Measurements from ENCODE around the gene PROK1.
"Not testable (repeated sequence)": the region's sequence is repeated elsewhere in the genome, so short reads cannot be mapped to it uniquely, and the experiment has no call there.

Gene PROK1, protein sequence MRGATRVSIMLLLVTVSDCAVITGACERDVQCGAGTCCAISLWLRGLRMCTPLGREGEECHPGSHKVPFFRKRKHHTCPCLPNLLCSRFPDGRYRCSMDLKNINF

DNA sequence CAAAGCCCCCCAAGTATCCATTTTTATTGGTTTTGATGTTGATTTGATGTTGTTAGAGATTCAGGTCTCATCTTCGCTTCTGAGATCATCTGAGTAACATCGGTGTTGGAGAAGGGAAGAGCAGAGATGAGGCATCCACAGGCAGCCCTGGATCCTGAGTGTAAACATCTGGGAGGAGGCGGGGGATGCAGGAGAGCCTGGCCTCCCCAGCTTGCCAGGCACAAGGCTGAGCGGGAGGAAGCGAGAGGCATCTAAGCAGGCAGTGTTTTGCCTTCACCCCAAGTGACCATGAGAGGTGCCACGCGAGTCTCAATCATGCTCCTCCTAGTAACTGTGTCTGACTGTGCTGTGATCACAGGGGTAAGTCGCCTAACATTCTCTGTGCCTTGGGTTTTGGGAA lies at the start of gene PROK1:
Gene PROK1, plus strand, starts transcription at position 221 of the 400 bp plus-strand sequence. Its CDS starts 68 bp downstream, at position 289.
- Histone ChIP-seq H3K9me3 (ENCODE audit: control insufficient read depth, insufficient read depth, low read length) (no peaks in the 10 kb centered on the region), H3K36me3 (ENCODE audit: insufficient read depth, low read length) (no peaks in the 10 kb centered on the region), H3K9ac (ENCODE audit: low read depth, low read length) (no peak within 1 kb of the TSS), H3K4me1 (ENCODE audit: insufficient read depth, low read length) (peaks cover 11% of the 10 kb centered on the region)

DNA sequence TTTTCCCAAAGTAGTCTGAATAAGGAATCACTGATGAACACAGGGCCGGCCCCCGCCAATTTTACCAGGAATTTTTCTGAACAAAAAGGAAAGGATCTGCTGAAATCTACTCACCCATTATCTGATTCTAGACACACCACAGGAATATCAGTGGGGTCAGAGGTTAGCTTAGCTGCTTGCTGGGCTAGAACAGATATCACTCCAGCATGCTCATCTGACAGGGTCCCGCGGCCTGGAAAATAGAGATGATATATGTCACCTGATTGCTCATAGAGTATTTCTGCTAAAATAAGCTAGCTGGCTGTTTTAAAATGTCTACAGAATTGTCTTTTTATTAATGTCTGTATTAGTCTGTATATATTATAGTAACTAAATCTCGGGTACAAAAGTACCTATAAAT lies 47.1 kb upstream of the PROK1 start:
- Histone ChIP-seq H3K9ac (ENCODE audit: low read depth, low read length) (no peak overlapping the region), H3K4me1 (ENCODE audit: insufficient read depth, low read length) (no peaks in the 10 kb centered on the region), H3K36me3 (ENCODE audit: insufficient read depth, low read length) (peaks cover 21% of the 10 kb centered on the region), H3K9me3 (ENCODE audit: control insufficient read depth, insufficient read depth, low read length) (no peaks in the 10 kb centered on the region)

DNA sequence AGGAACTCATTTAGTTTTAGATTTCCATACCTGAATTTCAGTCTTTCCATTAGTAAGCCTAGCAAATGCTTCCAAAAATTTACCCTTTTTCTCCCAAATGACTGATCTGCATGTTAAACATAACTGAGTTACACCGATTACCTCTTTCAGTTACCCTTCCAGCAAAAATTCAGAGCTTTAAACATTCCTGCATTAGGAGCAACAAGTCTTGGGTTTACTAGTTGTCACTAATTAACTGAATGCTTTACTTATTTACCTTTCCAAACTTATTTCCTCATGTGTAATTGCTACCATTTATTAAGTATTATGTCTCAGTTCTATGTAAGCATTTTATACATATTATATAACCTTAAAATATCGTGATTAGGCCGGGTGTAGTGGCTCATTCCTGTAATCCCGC lies 46.5 kb upstream of the PROK1 start:
- H3K36me3 ChIP-seq (ENCODE audit: insufficient read depth, low read length) = peaks cover 21% of the 10 kb centered on the region
- no peak overlapping the region for H3K9ac ChIP-seq (ENCODE audit: low read depth, low read length)
- no peaks in the 10 kb centered on the region for H3K9me3 ChIP-seq (ENCODE audit: control insufficient read depth, insufficient read depth, low read length)
- no peaks in the 10 kb centered on the region for H3K4me1 ChIP-seq (ENCODE audit: insufficient read depth, low read length)

DNA sequence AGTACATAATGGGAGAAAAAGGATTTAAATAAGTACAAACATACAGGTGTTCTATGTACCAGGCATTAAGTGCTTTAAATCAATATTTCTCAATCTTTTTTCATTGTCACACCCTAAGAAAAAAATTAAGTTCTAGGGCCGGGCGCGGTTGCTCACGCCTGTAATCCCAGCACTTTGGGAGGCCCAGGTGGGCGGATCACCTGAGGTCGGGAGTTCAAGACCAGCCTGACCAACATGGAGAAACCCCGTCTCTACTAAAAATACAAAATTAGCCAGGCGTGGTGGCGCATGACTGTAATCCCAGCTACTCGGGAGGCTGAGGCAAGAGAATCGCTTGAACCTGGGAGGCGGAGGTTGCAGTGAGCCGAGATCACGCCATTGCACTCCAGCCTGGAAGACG lies 44.5 kb upstream of the PROK1 start:
- not testable (repeated sequence) for H3K9me3 ChIP-seq (ENCODE audit: control insufficient read depth, insufficient read depth, low read length); H3K4me1 ChIP-seq (ENCODE audit: insufficient read depth, low read length)
- peak overlapping the region; percentile 88; the same call in 1 of the 2 replicates for H3K9ac ChIP-seq (ENCODE audit: low read depth, low read length)
- H3K36me3 ChIP-seq (ENCODE audit: insufficient read depth, low read length) = peaks cover 10% of the 10 kb centered on the region

DNA sequence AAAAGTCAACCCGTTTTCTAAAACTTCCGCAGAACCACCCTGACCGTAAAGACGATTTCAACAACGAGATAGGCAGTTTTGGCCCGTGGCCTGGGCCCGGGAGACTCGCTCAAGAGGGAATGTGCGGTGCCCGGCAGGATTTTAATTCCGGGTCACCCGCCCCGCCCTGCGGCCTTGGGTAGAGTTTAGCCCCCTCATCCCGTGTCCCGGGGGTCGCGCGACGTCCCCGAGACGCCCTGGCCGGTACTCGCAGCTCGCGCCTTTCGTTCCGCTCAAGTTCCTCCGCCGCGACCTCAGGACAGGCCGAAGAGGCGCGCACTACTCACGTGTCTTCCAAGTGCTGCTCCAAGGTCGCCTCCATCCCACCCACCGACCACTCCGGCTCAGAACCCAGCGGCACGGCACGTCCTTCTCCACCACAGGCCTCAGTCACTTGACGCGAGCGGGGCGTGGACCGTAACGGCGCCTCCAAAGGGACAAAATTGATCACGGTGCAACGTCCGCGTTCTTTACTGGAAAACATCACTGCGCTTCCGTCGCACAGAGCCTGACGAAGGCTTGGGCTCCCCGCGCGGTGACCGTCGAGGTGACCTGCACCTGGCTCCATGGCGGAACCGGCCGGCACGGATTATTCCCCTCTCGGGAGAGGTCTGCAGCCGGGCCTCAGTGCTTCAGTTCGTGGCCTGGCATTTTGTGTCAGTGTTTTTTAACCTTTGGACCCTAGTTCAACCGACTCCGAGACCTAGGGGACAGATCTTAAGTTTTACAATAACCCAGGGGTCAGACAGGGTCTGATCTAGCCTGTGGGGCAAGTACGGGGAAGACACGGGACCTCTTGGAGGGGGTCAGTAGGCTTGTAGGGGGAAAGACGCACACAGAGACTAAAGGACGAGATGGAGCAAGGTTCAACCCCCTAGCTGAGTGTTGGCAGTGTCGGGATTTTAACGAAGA lies 43.4 kb upstream of the PROK1 start, which contains the start of gene LAMTOR5:
Gene LAMTOR5, minus strand, starts transcription at position 435 of the 951 bp plus-strand sequence. Its CDS starts 74 bp downstream, at position 361.
- H3K4me1 ChIP-seq (ENCODE audit: insufficient read depth, low read length) = no peaks in the 10 kb centered on the region
- no peaks in the 10 kb centered on the region for H3K9me3 ChIP-seq (ENCODE audit: control insufficient read depth, insufficient read depth, low read length)
- peak within 1 kb of the TSS; percentile 88 for H3K9ac ChIP-seq (ENCODE audit: low read depth, low read length)
- peaks cover 9% of the 10 kb centered on the region for H3K36me3 ChIP-seq (ENCODE audit: insufficient read depth, low read length)

DNA sequence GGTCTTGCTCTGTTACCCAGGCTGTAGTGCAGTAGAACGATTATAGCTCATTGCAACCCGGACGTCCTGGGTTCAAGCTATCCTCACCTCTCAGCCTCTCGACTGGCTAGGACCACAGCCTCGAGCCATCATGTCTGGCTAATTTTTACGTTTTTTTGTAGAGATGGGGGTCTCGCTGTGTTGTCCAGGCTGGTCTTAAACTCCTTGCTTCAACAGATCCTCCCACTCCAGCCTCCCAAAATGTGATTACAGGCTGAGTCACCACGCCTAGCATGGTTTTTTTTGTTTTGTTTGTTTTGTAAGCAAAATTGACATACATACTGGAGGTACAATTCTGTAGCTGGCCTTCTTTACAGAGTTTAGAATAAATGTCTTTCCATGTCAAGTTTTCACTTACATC lies 42.5 kb upstream of the PROK1 start:
- Histone ChIP-seq H3K9me3 (ENCODE audit: control insufficient read depth, insufficient read depth, low read length) (no peaks in the 10 kb centered on the region), H3K36me3 (ENCODE audit: insufficient read depth, low read length) (peaks cover 8% of the 10 kb centered on the region), H3K9ac (ENCODE audit: low read depth, low read length) (peak overlapping the region; percentile 88; the same call in 1 of the 2 replicates), H3K4me1 (ENCODE audit: insufficient read depth, low read length) (no peaks in the 10 kb centered on the region)

DNA sequence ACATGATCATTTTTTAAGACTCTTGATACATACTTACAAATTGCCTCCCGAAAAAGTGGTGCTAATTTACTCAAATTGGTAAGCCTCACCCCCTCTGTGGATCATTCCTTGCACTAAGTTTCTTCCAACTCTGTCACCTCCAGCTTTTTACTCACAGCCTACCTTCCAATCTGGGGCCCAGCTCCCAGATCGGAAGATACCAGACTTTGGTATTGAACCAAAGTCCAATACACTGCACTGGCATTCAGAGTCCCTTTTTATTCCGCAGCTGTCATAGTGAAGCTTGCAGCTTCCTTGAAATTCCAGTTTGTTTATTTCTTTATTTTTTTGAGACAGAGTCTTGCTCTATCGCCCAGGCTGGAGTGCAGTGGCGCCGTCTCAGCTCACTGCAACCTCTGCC lies 41.6 kb upstream of the PROK1 start:
- Histone ChIP-seq H3K4me1 (ENCODE audit: insufficient read depth, low read length) (no peaks in the 10 kb centered on the region), H3K36me3 (ENCODE audit: insufficient read depth, low read length) (peaks cover 3% of the 10 kb centered on the region; the same call in 1 of the 2 replicates), H3K9me3 (ENCODE audit: control insufficient read depth, insufficient read depth, low read length) (no peaks in the 10 kb centered on the region), H3K9ac (ENCODE audit: low read depth, low read length) (no peak overlapping the region)

DNA sequence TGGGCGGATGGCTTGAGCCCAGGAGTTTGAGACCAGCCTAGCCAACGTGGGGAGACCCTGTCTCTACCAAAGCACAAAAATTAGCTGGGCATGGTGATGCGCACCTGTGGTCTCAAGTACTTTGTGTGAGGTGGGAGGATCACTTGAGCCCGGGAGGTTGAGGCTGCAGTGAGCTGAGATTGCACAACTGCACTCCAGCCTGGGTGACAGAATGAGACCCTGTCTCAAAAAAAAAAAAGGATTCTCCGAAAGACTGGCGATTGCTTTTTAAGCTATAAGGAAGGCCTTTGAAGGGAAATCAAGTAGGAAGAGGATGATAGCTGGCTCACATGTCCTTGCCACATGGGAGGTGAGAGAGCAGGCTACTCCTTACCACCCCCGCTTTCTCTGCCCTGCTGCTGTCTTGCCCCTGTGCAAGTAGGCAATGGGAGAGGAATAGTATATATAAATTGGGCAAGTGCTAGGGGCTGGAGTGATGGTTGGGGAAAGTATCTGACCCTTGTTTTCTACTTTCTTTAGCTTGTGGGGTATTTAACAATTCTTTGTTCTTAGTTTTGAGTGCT lies 39.7 kb upstream of the PROK1 start:
- no peaks in the 10 kb centered on the region for H3K9me3 ChIP-seq (ENCODE audit: control insufficient read depth, insufficient read depth, low read length)
- no peak overlapping the region for H3K9ac ChIP-seq (ENCODE audit: low read depth, low read length)
- no peaks in the 10 kb centered on the region for H3K36me3 ChIP-seq (ENCODE audit: insufficient read depth, low read length)
- H3K4me1 ChIP-seq (ENCODE audit: insufficient read depth, low read length) = no peaks in the 10 kb centered on the region

DNA sequence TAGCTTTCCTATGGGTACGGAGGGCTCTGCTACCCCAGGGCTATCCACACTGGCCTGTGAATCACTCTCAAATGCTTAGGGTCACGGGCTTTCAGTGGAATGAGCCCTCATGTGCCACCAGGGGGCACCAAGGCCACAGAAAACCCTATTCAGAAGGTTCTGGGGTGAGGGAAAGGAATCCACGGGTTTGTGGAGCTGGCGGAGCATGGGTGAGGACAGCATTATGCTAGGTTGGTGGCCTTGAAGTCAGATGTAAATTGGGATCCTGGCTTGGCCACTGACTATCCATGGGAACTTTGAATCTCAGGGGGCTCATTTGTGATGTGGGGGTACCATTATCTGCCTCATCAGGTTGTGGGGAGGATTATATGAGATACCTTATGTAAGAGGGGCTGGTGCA lies 38.4 kb upstream of the PROK1 start:
- Histone ChIP-seq H3K9ac (ENCODE audit: low read depth, low read length) (no peak overlapping the region), H3K9me3 (ENCODE audit: control insufficient read depth, insufficient read depth, low read length) (no peaks in the 10 kb centered on the region), H3K4me1 (ENCODE audit: insufficient read depth, low read length) (0 out of 2 replicates have a peak, but pooled peaks cover 3% of the 10 kb centered on the region), H3K36me3 (ENCODE audit: insufficient read depth, low read length) (no peaks in the 10 kb centered on the region)

DNA sequence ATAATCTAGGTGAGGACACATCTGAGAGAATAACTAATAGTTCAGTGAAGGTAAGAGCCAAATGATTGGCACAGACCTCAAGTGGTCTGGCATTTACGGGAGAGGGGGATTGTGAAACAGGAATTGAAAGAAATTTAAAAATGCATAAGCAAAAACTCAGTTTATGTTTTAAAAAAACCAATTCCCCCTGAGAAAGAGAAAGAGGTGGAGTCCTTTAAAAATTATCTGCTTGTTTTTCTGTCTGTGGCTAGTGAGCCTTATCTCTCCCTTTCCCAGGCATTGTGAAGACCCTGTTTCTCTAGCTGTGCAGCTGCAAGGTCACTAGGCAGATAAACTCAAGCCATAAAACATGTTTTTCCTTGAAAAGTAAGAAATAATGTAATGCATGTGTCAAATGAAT lies 37.9 kb upstream of the PROK1 start:
- not testable (repeated sequence) for H3K4me1 ChIP-seq (ENCODE audit: insufficient read depth, low read length); H3K36me3 ChIP-seq (ENCODE audit: insufficient read depth, low read length); H3K9me3 ChIP-seq (ENCODE audit: control insufficient read depth, insufficient read depth, low read length); H3K9ac ChIP-seq (ENCODE audit: low read depth, low read length)

DNA sequence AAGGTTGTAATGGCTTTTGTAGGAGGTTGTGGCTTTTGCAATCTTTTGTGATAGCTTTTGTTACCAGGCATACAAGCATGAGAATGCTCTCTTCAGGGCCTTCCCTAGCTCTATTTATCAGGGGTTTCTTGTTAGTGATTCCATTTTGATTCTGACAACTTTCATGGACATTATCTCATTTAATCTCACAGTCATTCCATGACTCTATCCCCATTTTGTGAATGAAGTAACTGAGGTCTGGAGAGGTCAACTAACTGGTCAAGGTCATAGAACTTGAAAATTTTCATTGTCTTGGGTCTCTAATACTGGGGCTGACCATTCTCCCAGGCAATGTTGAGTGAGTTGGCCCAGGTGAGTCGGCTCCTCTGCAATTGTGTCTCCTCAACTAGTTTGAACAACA lies 32.2 kb upstream of the PROK1 start:
- no peak overlapping the region for H3K9ac ChIP-seq (ENCODE audit: low read depth, low read length)
- H3K9me3 ChIP-seq (ENCODE audit: control insufficient read depth, insufficient read depth, low read length) = peaks cover 6% of the 10 kb centered on the region; the same call in 1 of the 2 replicates
- no peaks in the 10 kb centered on the region for H3K36me3 ChIP-seq (ENCODE audit: insufficient read depth, low read length)
- 0 out of 2 replicates have a peak, but pooled peaks cover 3% of the 10 kb centered on the region for H3K4me1 ChIP-seq (ENCODE audit: insufficient read depth, low read length)

DNA sequence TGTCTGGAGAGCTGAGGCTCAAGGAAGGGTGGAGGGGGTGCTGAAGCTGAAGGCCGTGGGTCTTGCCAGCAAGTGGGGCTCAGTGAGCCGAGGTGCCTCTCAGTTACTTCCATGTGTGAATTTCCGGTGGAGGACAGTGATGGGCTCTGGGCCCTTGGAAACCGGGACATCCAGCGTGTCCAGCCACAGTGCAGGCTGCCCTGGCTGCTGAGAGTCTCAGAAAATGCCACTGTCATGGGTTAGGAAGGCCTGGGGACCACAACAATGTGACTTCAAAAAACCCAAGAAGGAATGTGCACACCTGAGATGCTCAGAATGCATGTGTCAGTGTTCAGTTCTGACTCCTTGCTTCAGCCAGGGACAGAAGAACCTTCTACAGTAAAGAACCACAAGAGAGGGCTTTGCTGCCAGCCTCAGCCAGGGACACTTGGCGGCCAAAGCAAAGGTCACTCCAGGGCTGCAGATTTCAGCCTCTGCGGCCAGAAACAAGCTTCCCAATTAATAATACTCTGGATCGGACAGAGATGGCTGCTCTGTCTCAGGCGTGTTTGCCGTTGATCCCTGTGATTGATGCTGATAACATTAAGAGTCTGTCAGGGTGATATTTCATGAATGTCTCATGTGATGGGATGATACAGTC lies 30.8 kb upstream of the PROK1 start:
- Histone ChIP-seq H3K9me3 (ENCODE audit: control insufficient read depth, insufficient read depth, low read length) (peaks cover 6% of the 10 kb centered on the region; the same call in 1 of the 2 replicates), H3K9ac (ENCODE audit: low read depth, low read length) (no peak overlapping the region), H3K4me1 (ENCODE audit: insufficient read depth, low read length) (0 out of 2 replicates have a peak, but pooled peaks cover 3% of the 10 kb centered on the region), H3K36me3 (ENCODE audit: insufficient read depth, low read length) (no peaks in the 10 kb centered on the region)

DNA sequence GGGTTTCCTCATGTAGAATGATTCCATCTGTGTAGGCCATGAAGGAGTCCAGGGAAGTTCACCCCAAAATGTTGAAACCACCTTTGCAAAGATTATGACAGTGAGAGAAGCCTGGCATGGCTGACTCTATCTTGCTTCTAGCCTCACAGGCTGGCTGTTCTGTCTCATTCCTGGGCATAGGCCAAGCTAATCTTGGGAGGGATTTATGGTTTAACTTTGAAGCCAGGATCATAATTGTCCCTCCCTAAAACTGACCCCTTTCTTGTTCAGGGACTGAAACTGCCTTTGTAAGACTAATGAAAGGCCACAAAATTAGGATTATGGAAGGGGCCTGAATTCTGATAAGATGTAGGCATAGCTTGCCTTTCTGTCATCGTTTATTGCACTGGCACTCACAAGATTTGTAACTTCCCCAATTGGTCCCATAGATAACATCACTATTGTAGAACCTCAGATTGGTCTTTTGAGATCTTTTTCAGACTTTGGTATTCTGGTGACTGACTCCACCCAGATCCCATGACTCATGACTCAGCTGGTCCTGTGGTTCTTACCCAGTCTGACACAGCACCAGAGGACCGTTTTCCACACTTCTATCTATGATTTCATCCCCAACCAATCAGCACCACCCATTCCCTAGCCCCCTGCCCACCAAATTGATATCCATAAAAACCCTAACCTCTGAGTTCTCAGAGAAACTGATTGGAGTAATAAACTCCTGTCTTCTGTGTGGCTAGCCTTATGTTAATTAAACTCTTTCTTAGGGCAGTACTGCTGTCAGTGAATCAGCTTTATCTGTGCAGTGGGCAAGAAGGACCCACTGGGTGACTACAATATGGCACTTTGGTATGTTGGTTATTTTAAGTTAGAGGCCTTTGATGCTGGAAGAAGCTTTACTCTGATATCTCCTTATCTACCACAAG lies 29.8 kb upstream of the PROK1 start:
- 0 out of 2 replicates have a peak, but pooled peaks cover 3% of the 10 kb centered on the region for H3K4me1 ChIP-seq (ENCODE audit: insufficient read depth, low read length)

More for the DNA sequence above, 29.8 kb upstream of the PROK1 start:
- Histone ChIP-seq H3K36me3 (ENCODE audit: insufficient read depth, low read length) (no peaks in the 10 kb centered on the region), H3K9me3 (ENCODE audit: control insufficient read depth, insufficient read depth, low read length) (peaks cover 6% of the 10 kb centered on the region; the same call in 1 of the 2 replicates), H3K9ac (ENCODE audit: low read depth, low read length) (no peak overlapping the region)
